WTC11 (cell line): ENCODE data around the gene BCLAF1. TPM values are rescaled to one million over a fixed set of nuclear protein-coding genes. Genes with fewer than 3 reads are reported as not detected.
A peak's percentile ranks its signal among the peaks of the same experiment; 100 is the strongest.

Experiments used
- ATAC-seq: fragments of 200-7000 bp; cut with Tn5 transposase; 2 replicates; pipeline ENCODE4 v1.10.0; 2021; ENCODE audit warnings: mild to moderate bottlenecking, moderate library complexity
- CTCF ChIA-PET: fragments of 300-600 bp; sonication (Branson Sonifier 250); formaldehyde crosslinking; loops from one replicate; lab custom pipeline; 2021; ENCODE audit warnings: antibody characterized with exemption; lab: Charles Lee
- POLR2A ChIA-PET: fragments of 350-600 bp; sonication (Branson Sonifier 250); formaldehyde crosslinking; loops from one replicate; lab custom pipeline; 2021; ENCODE audit warnings: antibody characterized with exemption; lab: Charles Lee
- DNase-seq: peaks from one replicate; pipeline ENCODE4 v3.0.0; 2021; ENCODE audit warnings: low spot score
- H3K27ac Mint-ChIP-seq: 2 replicates; pipeline ENCODE4 v1.8.0; 2021; ENCODE audit warnings: mixed read lengths
- H3K27me3 Mint-ChIP-seq: 2 replicates; pipeline ENCODE4 v1.8.0; 2021; ENCODE audit warnings: low read depth, mild to moderate bottlenecking, moderate library complexity, mixed read lengths
- H3K36me3 Mint-ChIP-seq: 2 replicates; pipeline ENCODE4 v1.8.0; 2021; ENCODE audit warnings: mixed read lengths
- H3K4me1 Mint-ChIP-seq: 2 replicates; pipeline ENCODE4 v1.8.0; 2022; ENCODE audit warnings: mixed read lengths
- H3K4me3 Mint-ChIP-seq: 2 replicates; pipeline ENCODE4 v1.8.0; 2021; ENCODE audit warnings: mild to moderate bottlenecking, moderate library complexity, mixed read lengths
- H3K9me3 Mint-ChIP-seq: 2 replicates; pipeline ENCODE4 v1.8.0; 2021; ENCODE audit warnings: mixed read lengths
- ATF1 ChIP-seq: sonication (generic); formaldehyde crosslinking; IDR thresholded peaks from 2 replicates; pipeline ENCODE4 v1.8.1; 2023; ENCODE audit warnings: mild to moderate bottlenecking, moderate library complexity, missing genetic modification reagents
- CBFB ChIP-seq: sonication (generic); formaldehyde crosslinking; IDR thresholded peaks from 2 replicates; pipeline ENCODE4 v1.8.1; 2022; ENCODE audit warnings: mild to moderate bottlenecking, low read depth, missing genetic modification reagents
- CDX4 ChIP-seq: fragments of 250-450 bp; sonication (Bioruptor Pico); IDR thresholded peaks from 2 replicates; pipeline ENCODE4 v1.9.0; 2021; ENCODE audit warnings: moderate library complexity, mild to moderate bottlenecking, inconsistent platforms, borderline replicate concordance
- CREB1 ChIP-seq: sonication (generic); formaldehyde crosslinking; IDR thresholded peaks from 2 replicates; pipeline ENCODE4 v1.8.0; 2023; ENCODE audit warnings: mild to moderate bottlenecking, missing genetic modification reagents
- E2F4 ChIP-seq: sonication (generic); formaldehyde crosslinking; IDR thresholded peaks from 2 replicates; pipeline ENCODE4 v1.8.1; 2022; ENCODE audit warnings: low read depth, mild to moderate bottlenecking, moderate library complexity, missing genetic modification reagents, borderline replicate concordance
- EMX1 ChIP-seq: fragments of 250-450 bp; sonication (Bioruptor Pico); IDR thresholded peaks from 2 replicates; pipeline ENCODE4 v1.8.0; 2021; ENCODE audit warnings: mild to moderate bottlenecking
- FOXP1 ChIP-seq: sonication (generic); formaldehyde crosslinking; IDR thresholded peaks from 2 replicates; pipeline ENCODE4 v1.8.0; 2022; ENCODE audit warnings: missing genetic modification reagents, mild to moderate bottlenecking, moderate library complexity, borderline replicate concordance
- GRHL2 ChIP-seq: fragments of 250-450 bp; sonication (Bioruptor Pico); IDR thresholded peaks from 2 replicates; pipeline ENCODE4 v1.8.0; 2022; ENCODE audit warnings: mild to moderate bottlenecking, moderate library complexity; ENCODE audit not compliant: insufficient replicate concordance, severe bottlenecking
- GTF2I ChIP-seq: fragments of 250-450 bp; sonication (Bioruptor Pico); conservative IDR thresholded peaks from 2 replicates; pipeline ENCODE4 v1.4.0; 2021; ENCODE audit warnings: mild to moderate bottlenecking
- HMGXB4 ChIP-seq: sonication (generic); formaldehyde crosslinking; IDR thresholded peaks from 2 replicates; pipeline ENCODE4 v1.8.1; 2023; ENCODE audit warnings: mild to moderate bottlenecking, moderate library complexity, missing genetic modification reagents
- IRF2 ChIP-seq: sonication (generic); formaldehyde crosslinking; IDR thresholded peaks from 2 replicates; pipeline ENCODE4 v1.8.0; 2022; ENCODE audit warnings: low read depth, missing genetic modification reagents, borderline replicate concordance
- MLX ChIP-seq: sonication (generic); formaldehyde crosslinking; IDR thresholded peaks from 2 replicates; pipeline ENCODE4 v1.8.1; 2023; ENCODE audit warnings: mild to moderate bottlenecking, missing genetic modification reagents, moderate library complexity
- NFYB ChIP-seq: sonication (generic); formaldehyde crosslinking; conservative IDR thresholded peaks from 2 replicates; pipeline ENCODE4 v1.8.0; 2022; ENCODE audit warnings: low read depth, missing genetic modification reagents
- NR2C2 ChIP-seq: sonication (generic); formaldehyde crosslinking; IDR thresholded peaks from 2 replicates; pipeline ENCODE4 v1.8.0; 2022; ENCODE audit warnings: mild to moderate bottlenecking, missing genetic modification reagents
- NR3C1 ChIP-seq: sonication (generic); formaldehyde crosslinking; conservative IDR thresholded peaks from 2 replicates; pipeline ENCODE4 v1.8.1; 2023; ENCODE audit warnings: low read depth, mild to moderate bottlenecking, missing genetic modification reagents
- OVOL2 ChIP-seq: fragments of 250-450 bp; sonication (Bioruptor Pico); IDR thresholded peaks from 2 replicates; pipeline ENCODE4 v1.9.0; 2021; ENCODE audit warnings: mild to moderate bottlenecking, borderline replicate concordance
- RELA ChIP-seq: sonication (generic); formaldehyde crosslinking; IDR thresholded peaks from 2 replicates; pipeline ENCODE4 v1.8.1; 2022; ENCODE audit warnings: missing genetic modification reagents, mild to moderate bottlenecking, borderline replicate concordance
- RORB ChIP-seq: fragments of 250-450 bp; sonication (Bioruptor Pico); IDR thresholded peaks from 2 replicates; pipeline ENCODE4 v1.9.0; 2021; ENCODE audit warnings: mild to moderate bottlenecking
- TP53 ChIP-seq: sonication (generic); formaldehyde crosslinking; IDR thresholded peaks from 2 replicates; pipeline ENCODE4 v1.8.1; 2023; ENCODE audit warnings: mild to moderate bottlenecking, missing genetic modification reagents
- USF1 ChIP-seq: sonication (generic); formaldehyde crosslinking; IDR thresholded peaks from 2 replicates; pipeline ENCODE4 v1.8.0; 2022; ENCODE audit warnings: mild to moderate bottlenecking, missing genetic modification reagents
- ZNF138 ChIP-seq: sonication (generic); formaldehyde crosslinking; conservative IDR thresholded peaks from 2 replicates; pipeline ENCODE4 v1.8.1; 2022; ENCODE audit warnings: mild to moderate bottlenecking, moderate library complexity, missing genetic modification reagents
- ZNF263 ChIP-seq: sonication (generic); formaldehyde crosslinking; IDR thresholded peaks from 2 replicates; pipeline ENCODE4 v1.8.1; 2022; ENCODE audit warnings: low read depth, mild to moderate bottlenecking, moderate library complexity, missing genetic modification reagents
- ZNF317 ChIP-seq: sonication (generic); formaldehyde crosslinking; IDR thresholded peaks from 2 replicates; pipeline ENCODE4 v1.8.1; 2023; ENCODE audit warnings: low read depth, mild to moderate bottlenecking, moderate library complexity, missing genetic modification reagents, borderline replicate concordance
- ZNF396 ChIP-seq: fragments of 250-450 bp; sonication (Bioruptor Pico); IDR thresholded peaks from 2 replicates; pipeline ENCODE4 v1.8.0; 2021; ENCODE audit warnings: mild to moderate bottlenecking, moderate library complexity, borderline replicate concordance
- ZNF416 ChIP-seq: fragments of 250-450 bp; sonication (Bioruptor Pico); IDR thresholded peaks from 2 replicates; pipeline ENCODE4 v1.9.0; 2021; ENCODE audit warnings: mild to moderate bottlenecking, inconsistent platforms
- ZNF423 ChIP-seq: fragments of 250-450 bp; sonication (Bioruptor Pico); IDR thresholded peaks from 2 replicates; pipeline ENCODE4 v2.1.2; 2022; ENCODE audit warnings: mild to moderate bottlenecking, moderate library complexity
- ZNF671 ChIP-seq: fragments of 250-450 bp; sonication (Bioruptor Pico); IDR thresholded peaks from 2 replicates; pipeline ENCODE4 v1.8.0; 2021; ENCODE audit warnings: mild to moderate bottlenecking
- total RNA-seq: library from RNA; stranded (reverse); gene quantifications from 3 replicates; pipeline ENCODE4 v1.2.3, GENCODE V29; 2021

Gene BCLAF1
- total RNA-seq, 1 experiment from 2014 or later, result 184 TPM

- no peak for TF ChIP-seq ZNF396 (CRISPR knock-in tag)
- no peak for TF ChIP-seq E2F4 (CRISPR knock-in tag)
- no peak for TF ChIP-seq EMX1 (CRISPR knock-in tag)
- no peak for TF ChIP-seq HMGXB4 (CRISPR knock-in tag)
- TF ChIP-seq TP53 (CRISPR knock-in tag), result no peak
- no peak for TF ChIP-seq NFYB
- TF ChIP-seq, all 79 proteins: peak for 0
Measured at GRCh38 chr6:136334853-136335252, 45.2 kb upstream of the BCLAF1 start (continued).

- no peak for TF ChIP-seq ZNF423 (CRISPR knock-in tag)
- TF ChIP-seq CDX4 (CRISPR knock-in tag), result no peak
- no peak for TF ChIP-seq USF1 (CRISPR knock-in tag)
- 0 out of 2 replicates have a peak, but pooled peaks have one; percentile 42 for TF ChIP-seq FOXP1 (CRISPR knock-in tag)
- H3K27ac Mint-ChIP-seq, result no peak overlapping the region
- ATAC-seq (peak; percentile 6; the same call in 1 of the 2 replicates), DNase-seq (no peak)
- no peaks in the 10 kb centered on the region for H3K27me3 Mint-ChIP-seq
- H3K4me1 Mint-ChIP-seq, result peaks cover 18% of the 10 kb centered on the region; the same call in 1 of the 2 replicates
- H3K4me3 Mint-ChIP-seq, result no peak overlapping the region
- ChIA-PET POLR2A (no interaction called here), CTCF (interaction anchor here (0.9 to 2.1 kb wide), 3 partner anchors 45 to 216 kb away, joined by 4 to 7 read pairs (median 5); partner anchors contain the start of genes BCLAF1 and MAP7)
- H3K36me3 Mint-ChIP-seq, result no peaks in the 10 kb centered on the region
- H3K9me3 Mint-ChIP-seq, result no peaks in the 10 kb centered on the region
Measured at GRCh38 chr6:136334465-136334846, 44.8 kb upstream of the BCLAF1 start.

- ChIA-PET POLR2A (no interaction called here), CTCF (interaction anchor here (1.3 to 2.6 kb wide), 3 partner anchors 16 to 216 kb away, joined by 5 to 12 read pairs (median 7); partner anchors contain the start of genes BCLAF1 and MAP7)
- H3K4me3 Mint-ChIP-seq, result no peak overlapping the region
- no peak for DNase-seq
- H3K27ac Mint-ChIP-seq, result no peak overlapping the region
- H3K36me3 Mint-ChIP-seq, result no peaks in the 10 kb centered on the region
- H3K27me3 Mint-ChIP-seq, result no peaks in the 10 kb centered on the region
- no peak for ATAC-seq
- no peaks in the 10 kb centered on the region for H3K9me3 Mint-ChIP-seq
- peaks cover 18% of the 10 kb centered on the region; the same call in 1 of the 2 replicates for H3K4me1 Mint-ChIP-seq
- no peak for TF ChIP-seq CREB1 (CRISPR knock-in tag)
- no peak for TF ChIP-seq RORB (CRISPR knock-in tag)
- TF ChIP-seq IRF2 (CRISPR knock-in tag), result no peak
- no peak for TF ChIP-seq NR3C1 (CRISPR knock-in tag)
- no peak for TF ChIP-seq ZNF317
- TF ChIP-seq RELA (CRISPR knock-in tag), result no peak
- no peak for TF ChIP-seq ZNF263 (CRISPR knock-in tag)
- TF ChIP-seq OVOL2, result no peak
- TF ChIP-seq CBFB (CRISPR knock-in tag), result no peak
- no peak for TF ChIP-seq GTF2I (CRISPR knock-in tag)
- TF ChIP-seq NR2C2 (CRISPR knock-in tag), result no peak
- TF ChIP-seq GRHL2 (CRISPR knock-in tag), result no peak
- TF ChIP-seq ZNF416 (CRISPR knock-in tag), result no peak
- TF ChIP-seq MLX (CRISPR knock-in tag), result no peak
- TF ChIP-seq CDX4 (CRISPR knock-in tag), result no peak
- TF ChIP-seq ZNF138 (CRISPR knock-in tag), result no peak
- TF ChIP-seq ZNF671 (CRISPR knock-in tag), result no peak
- TF ChIP-seq NFYB, result no peak
- no peak for TF ChIP-seq ATF1 (CRISPR knock-in tag)
- TF ChIP-seq, all 79 proteins: peak for 0
Measured at GRCh38 chr6:136333824-136334464, 44.3 kb upstream of the BCLAF1 start.
